Forelimb muscle (tissue), 1 donor: ENCODE results near the gene TMEM247. TPM values are rescaled to one million over a fixed set of nuclear protein-coding genes. Genes with fewer than 3 reads are reported as not detected.

Experiments
- DNase-seq: peaks from one replicate; pipeline ENCODE4 v3.0.0-alpha.2; 2013; ENCODE audit warnings: low read depth
- polyA plus RNA-seq: library from polyadenylated mRNA; unstranded; fragments of 120-200 nt; gene quantifications from one replicate; pipeline ENCODE4 v1.2.1, GENCODE V29; 2013; ENCODE audit not compliant: insufficient read length

The TMEM247 gene
- polyA plus RNA-seq, 1 donor: not detected

- DNase-seq: no peak
Observed at GRCh38 chr2:46488389-46488788, 9.0 kb downstream of the TMEM247 start.

- no peak for DNase-seq
Observed at GRCh38 chr2:46489423-46490174, 10.2 kb downstream of the TMEM247 start.

DNA sequence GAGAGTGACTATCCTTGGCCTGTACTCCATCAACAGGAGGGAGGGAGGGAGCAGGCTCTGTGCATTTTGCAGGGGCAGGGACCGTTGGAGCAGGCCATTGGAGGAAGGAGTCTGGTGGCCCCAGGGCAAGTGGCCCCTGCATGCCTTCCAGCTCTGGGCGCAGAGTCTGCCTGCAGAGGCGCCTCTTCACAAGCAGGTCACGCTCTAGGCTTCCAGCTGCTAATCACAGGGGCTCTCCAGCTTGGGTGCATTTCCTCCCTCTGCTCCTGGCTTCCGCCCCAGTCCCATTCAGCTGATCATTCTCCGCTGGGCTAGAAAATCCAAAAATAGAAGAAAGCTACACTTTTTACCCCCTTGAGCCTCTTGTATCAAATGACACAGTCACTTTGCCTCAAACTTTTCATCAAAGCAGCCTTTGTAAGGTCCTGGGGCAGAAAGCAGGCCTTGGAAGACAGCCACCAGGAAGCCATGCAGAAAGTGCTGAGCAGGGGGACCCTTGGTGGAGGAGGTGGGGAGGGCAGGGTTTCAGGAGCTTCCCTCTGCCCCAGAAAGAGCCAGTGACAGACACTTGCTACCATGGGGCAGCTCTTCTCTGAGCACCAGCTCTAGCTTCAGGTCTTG lies 11.3 kb downstream of the TMEM247 start:
- DNase-seq: no peak

DNA sequence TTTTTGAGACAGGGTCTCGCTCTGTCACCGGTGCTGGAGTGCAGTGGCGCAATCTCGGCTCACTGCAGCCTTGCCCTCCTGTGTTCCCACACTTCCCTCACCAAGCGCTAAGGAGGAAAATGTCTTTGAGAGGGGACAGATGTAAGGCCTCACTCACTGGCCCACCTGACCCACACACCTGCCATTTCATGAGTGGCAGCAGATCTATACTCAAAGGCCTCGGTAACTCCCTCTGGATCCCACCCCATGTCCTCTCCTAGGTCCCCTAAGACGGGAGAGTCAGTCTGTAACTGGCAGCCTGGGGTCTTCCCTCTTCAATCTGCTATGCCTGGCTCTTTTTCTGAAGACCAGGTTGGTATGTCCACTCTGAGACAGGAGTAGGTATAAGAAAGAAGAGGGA lies 12.9 kb downstream of the TMEM247 start:
- DNase-seq: no peak

GRCh38 chr2:46493241-46493970 lies 14.0 kb downstream of the TMEM247 start:
- DNase-seq: no peak

- DNase-seq: no peak
Observed at GRCh38 chr2:46493971-46494250, 14.5 kb downstream of the TMEM247 start.

DNA sequence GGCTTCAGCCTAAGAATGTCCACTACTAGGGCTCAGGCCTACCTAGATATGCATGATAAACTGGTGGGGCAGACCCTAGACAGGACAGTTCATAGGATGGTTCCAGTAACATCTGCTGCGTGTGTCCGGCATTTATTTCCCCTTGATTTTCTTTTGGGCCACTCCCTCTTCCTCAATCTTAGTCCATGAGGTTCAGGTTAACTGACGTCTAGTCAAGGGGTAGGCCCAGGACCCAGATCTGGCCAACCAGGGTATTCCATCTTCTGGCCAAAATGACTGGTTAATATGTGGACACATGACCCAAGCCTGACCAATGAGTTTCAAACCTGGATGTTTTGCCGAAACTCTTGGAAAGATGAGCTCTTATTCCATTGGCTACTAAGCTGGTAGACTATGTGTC lies 15.2 kb downstream of the TMEM247 start:
- no peak for DNase-seq

GRCh38 chr2:46495231-46496030 lies 16.1 kb downstream of the TMEM247 start:
- no peak for DNase-seq

DNA sequence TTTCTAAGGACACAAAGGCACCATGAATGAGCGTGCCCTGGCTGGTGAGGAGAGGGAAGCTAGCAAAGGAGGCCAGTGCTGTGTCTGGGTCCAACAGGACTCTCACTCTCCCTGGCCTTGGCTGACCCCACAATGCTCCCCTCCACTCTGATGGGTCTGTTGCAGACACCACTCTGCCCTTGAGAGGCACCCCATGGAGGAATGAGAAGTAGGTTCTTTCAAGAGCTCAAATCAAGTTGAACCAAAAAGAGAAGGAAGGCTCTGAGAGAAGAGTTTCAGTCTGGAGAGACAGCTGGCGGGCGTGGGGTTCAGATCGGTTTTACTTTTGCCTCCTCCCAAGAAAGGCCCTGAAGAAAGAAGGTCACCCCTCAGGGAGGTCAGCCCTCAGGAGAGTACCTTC lies 18.4 kb downstream of the TMEM247 start:
- no peak for DNase-seq

DNA sequence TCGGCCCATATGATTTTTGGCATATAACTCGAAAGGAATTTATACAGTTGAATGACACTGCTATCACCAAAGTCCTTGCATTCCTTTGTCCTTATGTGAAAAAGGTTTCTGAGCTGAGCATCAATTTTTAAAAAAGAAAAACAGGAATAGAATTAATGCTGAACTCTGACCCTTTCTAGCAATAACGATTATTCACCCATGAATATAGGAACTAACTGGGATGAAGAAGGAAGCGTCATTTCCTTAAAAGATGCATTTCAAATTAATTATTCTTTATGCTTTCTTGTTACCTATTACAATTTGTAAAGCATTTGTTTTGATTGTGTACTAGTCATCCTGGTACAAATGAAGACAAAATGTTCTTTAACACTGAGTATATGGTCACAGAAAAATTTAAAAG lies 19.3 kb downstream of the TMEM247 start:
- DNase-seq: no peak

DNA sequence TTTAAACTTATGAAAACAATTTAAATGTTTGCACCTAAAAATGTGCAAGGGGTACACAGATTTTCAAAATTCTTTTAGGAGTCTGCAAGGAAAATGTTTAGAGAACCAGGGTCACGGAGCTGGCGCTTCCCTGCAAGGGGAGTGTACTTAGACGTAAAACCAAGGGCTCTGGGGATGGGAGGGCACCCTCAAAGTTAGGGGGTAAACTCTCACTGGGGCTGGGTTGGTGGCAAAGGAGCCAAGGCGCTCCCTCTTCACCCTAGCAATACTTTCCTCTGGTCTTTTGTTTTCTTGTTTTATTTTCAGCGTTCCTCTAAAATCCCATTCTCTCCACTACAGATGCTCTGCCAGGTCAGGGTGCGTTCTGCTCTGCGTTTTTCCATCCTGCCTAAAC lies 20.0 kb downstream of the TMEM247 start:
- DNase-seq: no peak

DNA sequence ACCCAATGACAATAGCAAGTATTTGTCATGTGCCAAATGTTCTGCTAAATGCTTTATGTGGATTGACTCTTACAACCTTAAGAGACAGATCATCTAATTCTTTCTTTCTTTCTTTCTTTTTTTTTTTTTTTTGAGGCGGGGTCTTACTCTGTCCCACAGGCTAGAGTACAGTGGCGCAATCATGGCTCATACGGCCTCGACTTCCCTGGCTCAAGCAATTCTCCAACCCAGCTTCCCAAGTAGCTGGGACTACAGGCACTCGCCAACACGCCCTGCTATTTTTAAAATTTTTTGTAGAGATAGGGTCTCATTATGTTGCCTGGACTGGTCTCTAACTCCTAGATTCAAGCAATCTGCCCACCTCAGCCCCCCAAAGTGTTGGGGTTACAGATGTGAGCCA lies 21.4 kb downstream of the TMEM247 start:
- no peak for DNase-seq

GRCh38 chr2:46502291-46502885 lies 23.0 kb downstream of the TMEM247 start:
- no peak for DNase-seq

GRCh38 chr2:46503686-46504085 lies 24.3 kb downstream of the TMEM247 start:
- DNase-seq: no peak

- DNase-seq: no peak
Observed at GRCh38 chr2:46504221-46504620, 24.9 kb downstream of the TMEM247 start.

DNA sequence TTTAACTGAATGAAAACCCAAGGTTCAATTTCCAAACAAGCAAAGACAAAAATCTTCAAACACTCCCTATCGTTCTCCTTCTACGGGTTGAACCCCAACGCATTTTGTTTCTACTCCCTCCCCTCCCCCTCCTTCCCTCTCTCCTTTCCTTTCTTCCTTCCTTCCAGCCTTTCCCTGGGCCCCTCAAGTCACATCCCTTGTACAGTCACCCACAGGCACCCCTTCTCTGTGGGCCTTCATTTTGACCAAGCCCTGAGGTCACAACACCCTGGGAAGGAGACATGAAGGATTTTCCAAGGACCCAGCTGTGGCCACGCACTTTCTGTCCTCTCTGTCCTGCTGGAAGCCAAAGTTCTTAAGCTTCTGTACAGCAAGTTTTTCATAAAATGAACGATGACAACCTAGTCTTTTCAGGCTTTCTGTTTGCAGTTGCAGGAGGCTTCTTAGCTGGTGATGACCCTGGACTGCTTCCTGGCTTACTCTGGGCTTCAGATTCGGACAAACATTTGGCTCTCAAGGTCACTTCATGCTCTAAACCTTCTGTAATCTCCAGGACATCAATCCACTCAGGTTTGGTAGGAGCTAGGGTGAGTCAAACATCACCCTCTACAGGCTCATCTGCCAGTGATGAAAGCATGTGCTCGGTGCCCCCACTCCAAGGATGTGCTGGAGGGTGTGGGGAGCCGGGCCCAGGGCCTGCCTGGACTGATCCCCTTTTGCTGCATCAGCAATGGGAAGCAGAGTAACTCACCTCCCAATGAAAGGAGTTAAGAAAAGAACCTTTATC lies 25.5 kb downstream of the TMEM247 start:
- no peak for DNase-seq

DNA sequence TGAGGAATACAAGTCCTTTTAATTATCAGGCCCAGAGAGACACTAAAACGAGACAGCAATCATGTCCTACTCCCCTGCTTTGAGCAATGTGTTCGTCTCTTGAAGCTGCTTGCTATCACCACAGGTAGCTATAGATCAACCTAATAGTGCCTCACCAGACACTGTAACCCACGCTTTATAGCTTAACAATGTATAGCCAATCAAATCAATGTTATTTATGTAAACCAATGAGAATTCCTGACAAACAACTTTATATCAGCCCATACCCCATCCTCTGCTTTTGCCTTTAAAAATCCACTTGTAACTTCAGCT lies 26.1 kb downstream of the TMEM247 start:
- DNase-seq: no peak

GRCh38 chr2:46506131-46506706 lies 26.9 kb downstream of the TMEM247 start:
- no peak for DNase-seq

DNA sequence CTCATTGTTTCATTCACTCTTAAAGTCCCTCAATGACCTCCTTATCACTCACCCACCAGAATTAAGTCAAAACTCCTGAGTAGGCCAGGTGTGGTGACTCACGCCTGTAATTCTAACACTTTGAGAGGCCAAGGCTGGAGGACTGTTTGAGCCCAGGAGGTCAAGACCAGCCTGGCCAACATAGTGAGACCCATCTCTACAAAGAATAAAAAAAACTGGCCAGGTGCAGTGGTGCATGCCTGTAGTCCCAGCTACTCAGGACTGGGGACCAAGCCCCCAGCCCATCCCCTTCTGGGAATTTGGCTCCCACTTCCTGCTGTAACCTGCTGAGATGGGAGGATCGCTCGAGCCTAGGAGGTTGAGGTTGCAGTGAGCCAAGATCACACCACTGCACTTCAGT lies 28.9 kb downstream of the TMEM247 start:
- no peak for DNase-seq

- no peak for DNase-seq
Observed at GRCh38 chr2:46508759-46509158, 29.4 kb downstream of the TMEM247 start.

DNA sequence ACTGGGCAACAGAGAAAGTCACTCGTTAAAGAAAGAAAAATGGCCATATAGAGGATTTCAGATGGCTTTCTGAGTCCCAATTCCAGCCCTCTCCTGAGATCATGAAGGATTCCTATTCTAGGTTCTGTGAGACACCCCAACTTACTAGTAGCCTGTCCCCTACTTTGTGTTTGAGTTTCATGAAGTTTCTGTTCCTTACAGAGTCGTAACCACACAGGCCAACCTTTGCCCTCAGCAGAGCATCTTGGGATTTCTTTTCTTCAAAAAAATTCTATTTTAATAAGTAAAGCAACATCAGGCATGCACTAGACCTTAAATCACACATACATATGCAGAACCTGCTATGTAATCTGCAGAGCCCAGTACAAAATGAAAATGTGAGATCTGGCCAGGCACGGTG lies 30.4 kb downstream of the TMEM247 start:
- DNase-seq: no peak
